Mesothelial cell of epicardium (in vitro differentiated cells): ENCODE data around the gene VEPH1. TPM values are rescaled to one million over a fixed set of nuclear protein-coding genes. Genes with fewer than 3 reads are reported as not detected.

Source experiments
- DNase-seq, 2 experiments: peaks; one replicate each; pipeline ENCODE4 v3.0.0; 2021; ENCODE audit warnings: low spot score in 2 of 2; ENCODE audit not compliant: unreplicated experiment in 2 of 2
- H3K27ac Mint-ChIP-seq: 2 replicates; pipeline ENCODE4 v1.8.0; 2021; ENCODE audit warnings: mixed read lengths
- H3K27me3 Mint-ChIP-seq: 2 replicates; pipeline ENCODE4 v1.8.0; 2021; ENCODE audit warnings: low read depth, mixed read lengths
- H3K36me3 Mint-ChIP-seq: 2 replicates; pipeline ENCODE4 v1.8.0; 2021; ENCODE audit warnings: mixed read lengths
- H3K4me1 Mint-ChIP-seq: 2 replicates; pipeline ENCODE4 v1.8.0; 2021; ENCODE audit warnings: mixed read lengths
- H3K4me3 Mint-ChIP-seq: 2 replicates; pipeline ENCODE4 v1.8.0; 2021; ENCODE audit warnings: mild to moderate bottlenecking, moderate library complexity, mixed read lengths
- H3K9me3 Mint-ChIP-seq: 2 replicates; pipeline ENCODE4 v1.8.0; 2021; ENCODE audit warnings: mixed read lengths
- total RNA-seq: library from RNA; stranded (reverse); gene quantifications from 3 replicates; pipeline ENCODE4 v1.2.1, GENCODE V29; 2021
- TF ChIP-seq, protein P1 (sequence below): fragments of 200-600 bp; sonication (generic); IDR thresholded peaks from one replicate; pipeline ENCODE4 v1.5.0; 2021; ENCODE audit warnings: antibody characterized with exemption; ENCODE audit not compliant: unreplicated experiment

VEPH1 gene
- total RNA-seq, 1 donor from 2014 or later = 10.2 TPM

- no peak overlapping the region for H3K27ac Mint-ChIP-seq
- no peak for DNase-seq
- no peak overlapping the region for H3K4me3 Mint-ChIP-seq
- H3K36me3 Mint-ChIP-seq = no peaks in the 10 kb centered on the region
- no peaks in the 10 kb centered on the region for H3K27me3 Mint-ChIP-seq
- no peaks in the 10 kb centered on the region for H3K4me1 Mint-ChIP-seq
- no peaks in the 10 kb centered on the region for H3K9me3 Mint-ChIP-seq
- TF ChIP-seq, protein P1, sequence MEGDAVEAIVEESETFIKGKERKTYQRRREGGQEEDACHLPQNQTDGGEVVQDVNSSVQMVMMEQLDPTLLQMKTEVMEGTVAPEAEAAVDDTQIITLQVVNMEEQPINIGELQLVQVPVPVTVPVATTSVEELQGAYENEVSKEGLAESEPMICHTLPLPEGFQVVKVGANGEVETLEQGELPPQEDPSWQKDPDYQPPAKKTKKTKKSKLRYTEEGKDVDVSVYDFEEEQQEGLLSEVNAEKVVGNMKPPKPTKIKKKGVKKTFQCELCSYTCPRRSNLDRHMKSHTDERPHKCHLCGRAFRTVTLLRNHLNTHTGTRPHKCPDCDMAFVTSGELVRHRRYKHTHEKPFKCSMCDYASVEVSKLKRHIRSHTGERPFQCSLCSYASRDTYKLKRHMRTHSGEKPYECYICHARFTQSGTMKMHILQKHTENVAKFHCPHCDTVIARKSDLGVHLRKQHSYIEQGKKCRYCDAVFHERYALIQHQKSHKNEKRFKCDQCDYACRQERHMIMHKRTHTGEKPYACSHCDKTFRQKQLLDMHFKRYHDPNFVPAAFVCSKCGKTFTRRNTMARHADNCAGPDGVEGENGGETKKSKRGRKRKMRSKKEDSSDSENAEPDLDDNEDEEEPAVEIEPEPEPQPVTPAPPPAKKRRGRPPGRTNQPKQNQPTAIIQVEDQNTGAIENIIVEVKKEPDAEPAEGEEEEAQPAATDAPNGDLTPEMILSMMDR = no peak
Measured at GRCh38 chr3:157529751-157530150, 26.5 kb upstream of the VEPH1 start.

- DNase-seq = no peak
- no peaks in the 10 kb centered on the region for H3K9me3 Mint-ChIP-seq
- no peak overlapping the region for H3K4me3 Mint-ChIP-seq
- TF ChIP-seq, protein P1 = no peak
- H3K4me1 Mint-ChIP-seq = no peaks in the 10 kb centered on the region
- no peak overlapping the region for H3K27ac Mint-ChIP-seq
- H3K36me3 Mint-ChIP-seq = no peaks in the 10 kb centered on the region
- no peaks in the 10 kb centered on the region for H3K27me3 Mint-ChIP-seq
Measured at GRCh38 chr3:157529085-157529484, 25.9 kb upstream of the VEPH1 start.

GRCh38 chr3:157527131-157527881, 24.1 kb upstream of the VEPH1 start:
- Mint-ChIP-seq H3K27me3 (no peaks in the 10 kb centered on the region), H3K4me1 (no peaks in the 10 kb centered on the region), H3K36me3 (no peaks in the 10 kb centered on the region), H3K4me3 (no peak overlapping the region), H3K9me3 (no peaks in the 10 kb centered on the region), H3K27ac (no peak overlapping the region)
- TF ChIP-seq, protein P1 = no peak
- DNase-seq = no peak

DNA sequence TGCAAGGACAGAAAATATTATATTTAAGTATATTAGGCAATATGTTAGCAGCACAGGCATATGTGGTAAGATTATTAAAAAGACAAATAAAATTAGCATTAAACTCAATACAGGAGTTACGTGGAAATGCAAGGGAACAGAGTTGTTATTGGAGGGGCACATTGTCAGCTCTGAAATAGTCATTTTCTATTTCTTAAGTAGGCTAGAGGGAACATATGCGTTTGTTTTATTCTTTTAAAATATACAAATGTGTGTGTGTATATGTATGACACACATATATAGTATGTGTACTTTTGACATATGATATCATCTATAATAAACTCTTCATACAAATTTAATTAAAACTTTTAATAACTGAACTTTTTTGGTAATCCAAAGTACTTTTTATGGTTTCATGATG, 22.8 kb upstream of the VEPH1 start:
- Mint-ChIP-seq H3K27ac (no peak overlapping the region), H3K4me1 (no peaks in the 10 kb centered on the region), H3K36me3 (no peaks in the 10 kb centered on the region), H3K27me3 (no peaks in the 10 kb centered on the region), H3K4me3 (no peak overlapping the region), H3K9me3 (no peaks in the 10 kb centered on the region)
- TF ChIP-seq, protein P1 = no peak
- DNase-seq = no peak

- Mint-ChIP-seq H3K27ac (no peak overlapping the region), H3K9me3 (peaks cover 2% of the 10 kb centered on the region), H3K4me1 (peaks cover 3% of the 10 kb centered on the region), H3K36me3 (no peaks in the 10 kb centered on the region), H3K4me3 (no peak overlapping the region), H3K27me3 (no peaks in the 10 kb centered on the region)
- TF ChIP-seq, protein P1 = no peak
- DNase-seq = no peak
Measured at GRCh38 chr3:157523814-157524213, 20.6 kb upstream of the VEPH1 start.
